Nephron progenitor cell (in vitro differentiated cells): ENCODE measurements around the gene SEMA6A.

Experiments
- DNase-seq: peaks from one replicate; pipeline ENCODE4 v3.0.0; 2021
- H3K27ac Mint-ChIP-seq: 2 replicates; pipeline ENCODE4 v1.8.0; 2021; ENCODE audit warnings: mild to moderate bottlenecking, moderate library complexity, mixed read lengths
- H3K27me3 Mint-ChIP-seq: 2 replicates; pipeline ENCODE4 v1.8.0; 2021; ENCODE audit warnings: mild to moderate bottlenecking, low read depth, mixed read lengths; ENCODE audit not compliant: poor library complexity
- H3K36me3 Mint-ChIP-seq: 2 replicates; pipeline ENCODE4 v1.8.0; 2021; ENCODE audit warnings: low read depth, mixed read lengths
- H3K4me1 Mint-ChIP-seq: 2 replicates; pipeline ENCODE4 v1.8.0; 2021; ENCODE audit warnings: mixed read lengths
- H3K4me3 Mint-ChIP-seq: 2 replicates; pipeline ENCODE4 v1.8.0; 2021; ENCODE audit warnings: mild to moderate bottlenecking, moderate library complexity, mixed read lengths
- H3K9me3 Mint-ChIP-seq: 2 replicates; pipeline ENCODE4 v1.8.0; 2021; ENCODE audit warnings: mild to moderate bottlenecking, moderate library complexity, mixed read lengths
- CTCF ChIP-seq: fragments of 200-600 bp; sonication (generic); IDR thresholded peaks from 2 replicates; pipeline ENCODE4 v1.5.0; 2021; ENCODE audit warnings: antibody characterized with exemption

The SEMA6A gene

GRCh38 chr5:116567106-116567505 is 7.5 kb downstream of the SEMA6A start:
- Mint-ChIP-seq H3K27ac (no peak overlapping the region), H3K4me1 (peaks cover 61% of the 10 kb centered on the region), H3K36me3 (peaks cover 30% of the 10 kb centered on the region), H3K4me3 (no peak overlapping the region), H3K9me3 (no peaks in the 10 kb centered on the region), H3K27me3 (no peaks in the 10 kb centered on the region)
- DNase-seq, result no peak
- no peak for TF ChIP-seq CTCF

GRCh38 chr5:116566251-116566650 is 8.4 kb downstream of the SEMA6A start:
- H3K27ac Mint-ChIP-seq, result no peak overlapping the region
- H3K36me3 Mint-ChIP-seq, result peaks cover 34% of the 10 kb centered on the region
- H3K4me1 Mint-ChIP-seq, result peaks cover 53% of the 10 kb centered on the region
- no peaks in the 10 kb centered on the region for H3K27me3 Mint-ChIP-seq
- H3K9me3 Mint-ChIP-seq, result no peaks in the 10 kb centered on the region
- DNase-seq, result no peak
- no peak for TF ChIP-seq CTCF
- no peak overlapping the region for H3K4me3 Mint-ChIP-seq

DNA sequence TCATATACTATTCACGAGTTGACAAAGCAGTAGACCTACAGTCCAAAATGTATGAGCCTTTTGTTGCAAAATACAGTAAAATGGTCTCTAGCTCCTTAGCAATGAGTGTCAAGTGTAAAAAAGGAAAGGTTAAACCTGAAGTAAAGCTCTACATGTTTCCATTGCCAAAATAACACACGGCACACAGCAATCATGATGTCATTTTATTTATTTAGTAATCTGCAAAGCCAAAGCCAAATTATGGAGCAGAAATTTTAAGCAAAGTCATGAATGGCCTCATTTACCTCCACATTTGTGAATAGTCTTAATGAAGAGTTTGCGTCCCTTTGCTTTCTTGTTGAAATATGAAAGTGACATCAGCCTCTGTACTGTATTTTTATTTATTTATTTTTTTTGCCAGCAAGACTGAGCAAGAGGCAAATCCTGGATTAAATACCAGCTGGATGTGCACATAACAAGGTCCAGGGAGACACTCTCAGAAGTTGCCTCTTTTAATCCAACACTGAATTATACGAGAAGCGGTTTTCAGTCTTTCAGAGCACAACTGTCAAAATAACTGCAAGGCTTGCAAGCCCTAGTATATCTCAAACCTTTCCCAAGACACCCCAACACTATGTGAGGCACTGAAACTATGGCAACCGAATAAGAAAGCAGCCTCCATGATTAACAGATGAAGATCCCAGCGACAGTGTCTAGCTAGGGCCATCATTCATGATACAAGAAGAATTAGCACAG is 9.7 kb downstream of the SEMA6A start:
- Mint-ChIP-seq H3K27ac (no peak overlapping the region), H3K27me3 (no peaks in the 10 kb centered on the region), H3K4me1 (peaks cover 43% of the 10 kb centered on the region), H3K9me3 (peaks cover 3% of the 10 kb centered on the region), H3K4me3 (no peak overlapping the region), H3K36me3 (peaks cover 38% of the 10 kb centered on the region)
- TF ChIP-seq CTCF, result no peak
- no peak for DNase-seq

- no peak for TF ChIP-seq CTCF
- Mint-ChIP-seq H3K9me3 (peaks cover 6% of the 10 kb centered on the region), H3K27ac (no peak overlapping the region), H3K4me1 (peaks cover 41% of the 10 kb centered on the region), H3K27me3 (no peaks in the 10 kb centered on the region), H3K36me3 (peaks cover 44% of the 10 kb centered on the region), H3K4me3 (no peak overlapping the region)
- DNase-seq, result no peak
These were observed 10.3 kb downstream of the SEMA6A start for GRCh38 chr5:116564312-116564711.

DNA sequence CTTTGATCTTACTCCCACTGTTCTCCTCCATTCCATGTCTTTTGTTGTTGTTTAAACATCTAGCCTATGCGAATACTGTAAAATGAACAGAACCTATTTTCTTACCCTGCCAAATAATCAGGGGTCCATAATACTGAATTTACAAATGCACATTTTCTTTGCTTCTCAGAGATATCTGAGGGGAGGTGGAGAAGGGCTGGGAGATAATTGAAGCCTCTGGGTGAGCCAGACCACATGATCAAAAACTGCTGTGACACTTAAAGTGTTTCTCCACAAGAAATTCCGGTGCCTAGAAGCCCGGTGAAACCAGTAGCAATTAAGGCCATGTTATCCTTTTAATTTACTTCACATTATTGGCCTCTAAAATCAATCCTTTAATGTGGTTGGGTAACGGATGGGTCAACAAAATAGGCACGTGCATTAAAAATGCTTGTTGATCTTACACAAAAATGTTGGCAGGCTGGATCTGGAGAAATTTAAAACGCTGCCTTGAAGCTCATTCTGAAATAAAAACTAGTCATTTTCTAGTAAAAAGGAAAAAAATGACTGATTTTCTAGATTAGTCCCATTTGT is 10.8 kb downstream of the SEMA6A start:
- Mint-ChIP-seq H3K4me1 (peaks cover 37% of the 10 kb centered on the region), H3K4me3 (no peak overlapping the region), H3K27ac (no peak overlapping the region), H3K27me3 (no peaks in the 10 kb centered on the region), H3K9me3 (peaks cover 6% of the 10 kb centered on the region), H3K36me3 (peaks cover 47% of the 10 kb centered on the region)
- no peak for DNase-seq
- no peak for TF ChIP-seq CTCF

- Mint-ChIP-seq H3K4me1 (peaks cover 30% of the 10 kb centered on the region), H3K9me3 (peaks cover 6% of the 10 kb centered on the region), H3K27ac (no peak overlapping the region), H3K36me3 (peaks cover 45% of the 10 kb centered on the region), H3K4me3 (no peak overlapping the region), H3K27me3 (no peaks in the 10 kb centered on the region)
- TF ChIP-seq CTCF, result no peak
- DNase-seq, result no peak
These were observed 12.0 kb downstream of the SEMA6A start for GRCh38 chr5:116562669-116563068.
